Measurements from ENCODE around the gene EML5.
A peak's percentile ranks its signal among the peaks of the same experiment; 100 is the strongest.
"Not testable (repeated sequence)": the region's sequence is repeated elsewhere in the genome, so short reads cannot be mapped to it uniquely, and the experiment has no call there.

Gene EML5

GRCh38 chr14:88824314-88825077 is 31.7 kb upstream of the EML5 start, which contains the start of gene TTC8:
TTC8 (plus strand) TSS chr14:88824651; CDS start chr14:88824708, 57 bp downstream.
- Mint-ChIP-seq H3K9me3 (no peaks in the 10 kb centered on the region), H3K4me1 (ENCODE audit: low read depth in 2 of 2) (peaks cover 8 to 12% of the 10 kb centered on the region in 2 donors), H3K27ac (peak within 1 kb of the TSS; percentile 97 to 98), H3K4me3 (peak within 1 kb of the TSS; percentile 69 to 80), H3K36me3 (ENCODE audit: insufficient read depth) (no peaks in the 10 kb centered on the region), H3K27me3 (peaks cover 7 to 13% of the 10 kb centered on the region in 2 donors)
- ATAC-seq (replicated peaks), result peak; percentile 94
- DNase-seq, result peak; percentile 81 to 87 (median 81)

- no peak for DNase-seq
- H3K27me3 Mint-ChIP-seq, result peaks cover 13 to 19% of the 10 kb centered on the region in 2 donors
- no peaks in the 10 kb centered on the region for H3K36me3 Mint-ChIP-seq (ENCODE audit: insufficient read depth)
- no peak for ATAC-seq (replicated peaks)
- peak overlapping the region; percentile 69 to 80 for H3K4me3 Mint-ChIP-seq
- peaks cover 8 to 12% of the 10 kb centered on the region in 2 donors for H3K4me1 Mint-ChIP-seq (ENCODE audit: low read depth in 2 of 2)
- H3K9me3 Mint-ChIP-seq, result no peaks in the 10 kb centered on the region
- peak overlapping the region; percentile 97 to 98 for H3K27ac Mint-ChIP-seq
These were observed 31.2 kb upstream of the EML5 start for GRCh38 chr14:88823968-88824313.

- no peak for ATAC-seq (replicated peaks)
- no peaks in the 10 kb centered on the region for H3K9me3 Mint-ChIP-seq
- H3K4me3 Mint-ChIP-seq, result no peak overlapping the region
- DNase-seq, result no peak
- peaks cover 26 to 36% of the 10 kb centered on the region in 2 donors for H3K27me3 Mint-ChIP-seq
- H3K27ac Mint-ChIP-seq, result no peak overlapping the region
- no peaks in the 10 kb centered on the region for H3K36me3 Mint-ChIP-seq (ENCODE audit: insufficient read depth)
- H3K4me1 Mint-ChIP-seq (ENCODE audit: low read depth in 2 of 2), result peaks cover 8 to 12% of the 10 kb centered on the region in 2 donors
These were observed 29.1 kb upstream of the EML5 start for GRCh38 chr14:88821888-88822287.

GRCh38 chr14:88821378-88821777 is 28.6 kb upstream of the EML5 start:
- peaks cover 26 to 36% of the 10 kb centered on the region in 2 donors for H3K27me3 Mint-ChIP-seq
- ATAC-seq (replicated peaks), result no peak
- no peak for DNase-seq
- H3K9me3 Mint-ChIP-seq, result no peaks in the 10 kb centered on the region
- peaks cover 8 to 12% of the 10 kb centered on the region in 2 donors for H3K4me1 Mint-ChIP-seq (ENCODE audit: low read depth in 2 of 2)
- no peak overlapping the region for H3K27ac Mint-ChIP-seq
- H3K4me3 Mint-ChIP-seq, result no peak overlapping the region
- no peaks in the 10 kb centered on the region for H3K36me3 Mint-ChIP-seq (ENCODE audit: insufficient read depth)

GRCh38 chr14:88819674-88820073 is 26.9 kb upstream of the EML5 start:
- H3K27me3 Mint-ChIP-seq, result peaks cover 32 to 43% of the 10 kb centered on the region in 2 donors
- not testable (repeated sequence) for DNase-seq; ATAC-seq (replicated peaks); H3K4me3 Mint-ChIP-seq; H3K4me1 Mint-ChIP-seq (ENCODE audit: low read depth in 2 of 2); H3K9me3 Mint-ChIP-seq; H3K27ac Mint-ChIP-seq; H3K36me3 Mint-ChIP-seq (ENCODE audit: insufficient read depth)

GRCh38 chr14:88818018-88818417 is 25.3 kb upstream of the EML5 start:
- no peak for ATAC-seq (replicated peaks)
- Mint-ChIP-seq H3K27me3 (peaks cover 32 to 43% of the 10 kb centered on the region in 2 donors), H3K4me3 (no peak overlapping the region), H3K27ac (no peak overlapping the region), H3K4me1 (ENCODE audit: low read depth in 2 of 2) (no peaks in the 10 kb centered on the region), H3K9me3 (no peaks in the 10 kb centered on the region), H3K36me3 (ENCODE audit: insufficient read depth) (no peaks in the 10 kb centered on the region)
- DNase-seq, result no peak

- Mint-ChIP-seq H3K9me3 (no peaks in the 10 kb centered on the region), H3K27ac (no peak overlapping the region), H3K4me3 (no peak overlapping the region), H3K36me3 (ENCODE audit: insufficient read depth) (no peaks in the 10 kb centered on the region), H3K4me1 (ENCODE audit: low read depth in 2 of 2) (no peaks in the 10 kb centered on the region), H3K27me3 (peaks cover 48 to 49% of the 10 kb centered on the region in 2 donors)
- no peak for ATAC-seq (replicated peaks)
- DNase-seq, result no peak
These were observed 23.2 kb upstream of the EML5 start for GRCh38 chr14:88815980-88816379.

- no peaks in the 10 kb centered on the region for H3K9me3 Mint-ChIP-seq
- peaks cover 41 to 55% of the 10 kb centered on the region in 2 donors for H3K27me3 Mint-ChIP-seq
- no peaks in the 10 kb centered on the region for H3K36me3 Mint-ChIP-seq (ENCODE audit: insufficient read depth)
- no peak overlapping the region for H3K27ac Mint-ChIP-seq
- DNase-seq (no peak), ATAC-seq (replicated peaks) (no peak)
- H3K4me3 Mint-ChIP-seq, result no peak overlapping the region
- H3K4me1 Mint-ChIP-seq (ENCODE audit: low read depth in 2 of 2), result no peaks in the 10 kb centered on the region
These were observed 15.6 kb upstream of the EML5 start for GRCh38 chr14:88808359-88808758.

- Mint-ChIP-seq H3K27me3 (peaks cover 53 to 70% of the 10 kb centered on the region in 2 donors), H3K36me3 (ENCODE audit: insufficient read depth) (no peaks in the 10 kb centered on the region), H3K4me3 (no peak overlapping the region), H3K27ac (no peak overlapping the region), H3K9me3 (no peaks in the 10 kb centered on the region), H3K4me1 (ENCODE audit: low read depth in 2 of 2) (no peaks in the 10 kb centered on the region)
- no peak for ATAC-seq (replicated peaks)
- no peak for DNase-seq
These were observed 11.7 kb upstream of the EML5 start for GRCh38 chr14:88804477-88804876.

- H3K27ac Mint-ChIP-seq, result no peak overlapping the region
- DNase-seq (no peak), ATAC-seq (replicated peaks) (no peak)
- no peak overlapping the region for H3K4me3 Mint-ChIP-seq
- H3K9me3 Mint-ChIP-seq, result no peaks in the 10 kb centered on the region
- H3K27me3 Mint-ChIP-seq, result peaks cover 49 to 70% of the 10 kb centered on the region in 2 donors
- H3K36me3 Mint-ChIP-seq (ENCODE audit: insufficient read depth), result no peaks in the 10 kb centered on the region
- H3K4me1 Mint-ChIP-seq (ENCODE audit: low read depth in 2 of 2), result no peaks in the 10 kb centered on the region
These were observed 11.3 kb upstream of the EML5 start for GRCh38 chr14:88804035-88804434.

- Mint-ChIP-seq H3K27ac (no peak overlapping the region), H3K9me3 (no peaks in the 10 kb centered on the region), H3K4me1 (ENCODE audit: low read depth in 2 of 2) (no peaks in the 10 kb centered on the region), H3K36me3 (ENCODE audit: insufficient read depth) (no peaks in the 10 kb centered on the region), H3K4me3 (no peak overlapping the region), H3K27me3 (peaks cover 46 to 70% of the 10 kb centered on the region in 2 donors)
- DNase-seq (no peak), ATAC-seq (replicated peaks) (no peak)
These were observed 9.8 kb upstream of the EML5 start for GRCh38 chr14:88802596-88802995.

- no peak overlapping the region for H3K27ac Mint-ChIP-seq
- H3K27me3 Mint-ChIP-seq, result peaks cover 22 to 47% of the 10 kb centered on the region in 2 donors
- H3K4me1 Mint-ChIP-seq (ENCODE audit: low read depth in 2 of 2), result no peaks in the 10 kb centered on the region
- H3K36me3 Mint-ChIP-seq (ENCODE audit: insufficient read depth), result no peaks in the 10 kb centered on the region
- no peaks in the 10 kb centered on the region for H3K9me3 Mint-ChIP-seq
- DNase-seq (no peak), ATAC-seq (replicated peaks) (no peak)
- H3K4me3 Mint-ChIP-seq, result no peak overlapping the region
These were observed 6.8 kb upstream of the EML5 start for GRCh38 chr14:88799522-88799921.

- Mint-ChIP-seq H3K27ac (no peak overlapping the region), H3K9me3 (no peaks in the 10 kb centered on the region), H3K4me3 (no peak overlapping the region), H3K36me3 (ENCODE audit: insufficient read depth) (no peaks in the 10 kb centered on the region), H3K27me3 (peaks cover 13 to 33% of the 10 kb centered on the region in 2 donors), H3K4me1 (ENCODE audit: low read depth in 2 of 2) (no peaks in the 10 kb centered on the region)
- ATAC-seq (replicated peaks), result no peak
- no peak for DNase-seq
These were observed 5.4 kb upstream of the EML5 start for GRCh38 chr14:88798156-88798555.

GRCh38 chr14:88793259-88793625 is 489 bp upstream of the EML5 start:
- no peaks in the 10 kb centered on the region for H3K27me3 Mint-ChIP-seq
- no peaks in the 10 kb centered on the region for H3K36me3 Mint-ChIP-seq (ENCODE audit: insufficient read depth)
- H3K9me3 Mint-ChIP-seq, result no peaks in the 10 kb centered on the region
- peak overlapping the region; percentile 80 to 86 for H3K4me3 Mint-ChIP-seq
- H3K27ac Mint-ChIP-seq, result peak overlapping the region; percentile 63 to 83
- ATAC-seq (replicated peaks) (no peak), DNase-seq (no peak)
- H3K4me1 Mint-ChIP-seq (ENCODE audit: low read depth in 2 of 2), result peaks cover 4 to 14% of the 10 kb centered on the region in 2 donors
